Sigmoid colon (tissue), 4 donors: ENCODE measurements around the gene CENPP.

Experiments used
- EP300 ChIP-seq, 4 donors: sonication (generic); formaldehyde crosslinking; IDR thresholded peaks; one replicate each; pipeline ENCODE4 v1.6.1; 2017; ENCODE audit warnings: antibody characterized with exemption in 4 of 4
- POLR2A ChIP-seq, 2 donors: fragments of 450-650 bp; IDR thresholded peaks; one replicate each; pipeline ENCODE4 v1.6.1; 2016; ENCODE audit warnings: antibody characterized with exemption in 2 of 2, mild to moderate bottlenecking in 2 of 2, moderate library complexity in 2 of 2
- TF ChIP-seq, protein P1 (sequence below), 4 experiments: fragments of 450-650 bp in 3 of 4; fragments of 200-600 bp in 1 of 4; IDR thresholded peaks; one replicate each; pipeline ENCODE4 v1.5.1; 2016 to 2019; ENCODE audit warnings: antibody characterized with exemption in 4 of 4, mild to moderate bottlenecking in 3 of 4, moderate library complexity in 2 of 4

DNA sequence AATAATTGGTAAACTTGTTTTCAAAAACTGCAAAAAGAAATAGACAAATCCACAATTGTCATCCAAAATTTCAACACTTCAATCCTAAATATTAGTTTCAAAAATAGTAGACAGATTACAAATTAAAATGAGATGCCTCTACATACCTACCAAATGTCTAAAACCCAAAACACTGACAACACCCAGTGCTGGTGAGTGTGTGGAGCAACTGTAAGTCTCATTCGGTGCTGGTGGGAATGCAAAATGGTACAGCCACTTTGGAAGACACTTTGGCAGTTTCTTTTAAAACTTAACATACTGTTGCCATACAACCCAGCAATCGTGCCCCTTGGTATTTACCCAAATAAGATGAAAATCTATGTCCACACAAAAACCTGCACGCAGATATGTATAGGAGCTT is 203.4 kb downstream of the CENPP start:
- TF ChIP-seq, protein P1, sequence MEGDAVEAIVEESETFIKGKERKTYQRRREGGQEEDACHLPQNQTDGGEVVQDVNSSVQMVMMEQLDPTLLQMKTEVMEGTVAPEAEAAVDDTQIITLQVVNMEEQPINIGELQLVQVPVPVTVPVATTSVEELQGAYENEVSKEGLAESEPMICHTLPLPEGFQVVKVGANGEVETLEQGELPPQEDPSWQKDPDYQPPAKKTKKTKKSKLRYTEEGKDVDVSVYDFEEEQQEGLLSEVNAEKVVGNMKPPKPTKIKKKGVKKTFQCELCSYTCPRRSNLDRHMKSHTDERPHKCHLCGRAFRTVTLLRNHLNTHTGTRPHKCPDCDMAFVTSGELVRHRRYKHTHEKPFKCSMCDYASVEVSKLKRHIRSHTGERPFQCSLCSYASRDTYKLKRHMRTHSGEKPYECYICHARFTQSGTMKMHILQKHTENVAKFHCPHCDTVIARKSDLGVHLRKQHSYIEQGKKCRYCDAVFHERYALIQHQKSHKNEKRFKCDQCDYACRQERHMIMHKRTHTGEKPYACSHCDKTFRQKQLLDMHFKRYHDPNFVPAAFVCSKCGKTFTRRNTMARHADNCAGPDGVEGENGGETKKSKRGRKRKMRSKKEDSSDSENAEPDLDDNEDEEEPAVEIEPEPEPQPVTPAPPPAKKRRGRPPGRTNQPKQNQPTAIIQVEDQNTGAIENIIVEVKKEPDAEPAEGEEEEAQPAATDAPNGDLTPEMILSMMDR (IDR thresholded peaks at IDR 0.05) = no peak
- no peak for TF ChIP-seq POLR2A (IDR thresholded peaks at IDR 0.05)
- TF ChIP-seq EP300 (IDR thresholded peaks at IDR 0.05) = no peak
